Ecto neural progenitor cell (in vitro differentiated cells): ENCODE results near the gene ZNF429.
"Not testable (repeated sequence)": the region's sequence is repeated elsewhere in the genome, so short reads cannot be mapped to it uniquely, and the experiment has no call there.

Experiments
- DNase-seq: peaks from one replicate; pipeline ENCODE4 v3.0.0-alpha.2; 2018; ENCODE audit warnings: low spot score

The ZNF429 gene

DNA sequence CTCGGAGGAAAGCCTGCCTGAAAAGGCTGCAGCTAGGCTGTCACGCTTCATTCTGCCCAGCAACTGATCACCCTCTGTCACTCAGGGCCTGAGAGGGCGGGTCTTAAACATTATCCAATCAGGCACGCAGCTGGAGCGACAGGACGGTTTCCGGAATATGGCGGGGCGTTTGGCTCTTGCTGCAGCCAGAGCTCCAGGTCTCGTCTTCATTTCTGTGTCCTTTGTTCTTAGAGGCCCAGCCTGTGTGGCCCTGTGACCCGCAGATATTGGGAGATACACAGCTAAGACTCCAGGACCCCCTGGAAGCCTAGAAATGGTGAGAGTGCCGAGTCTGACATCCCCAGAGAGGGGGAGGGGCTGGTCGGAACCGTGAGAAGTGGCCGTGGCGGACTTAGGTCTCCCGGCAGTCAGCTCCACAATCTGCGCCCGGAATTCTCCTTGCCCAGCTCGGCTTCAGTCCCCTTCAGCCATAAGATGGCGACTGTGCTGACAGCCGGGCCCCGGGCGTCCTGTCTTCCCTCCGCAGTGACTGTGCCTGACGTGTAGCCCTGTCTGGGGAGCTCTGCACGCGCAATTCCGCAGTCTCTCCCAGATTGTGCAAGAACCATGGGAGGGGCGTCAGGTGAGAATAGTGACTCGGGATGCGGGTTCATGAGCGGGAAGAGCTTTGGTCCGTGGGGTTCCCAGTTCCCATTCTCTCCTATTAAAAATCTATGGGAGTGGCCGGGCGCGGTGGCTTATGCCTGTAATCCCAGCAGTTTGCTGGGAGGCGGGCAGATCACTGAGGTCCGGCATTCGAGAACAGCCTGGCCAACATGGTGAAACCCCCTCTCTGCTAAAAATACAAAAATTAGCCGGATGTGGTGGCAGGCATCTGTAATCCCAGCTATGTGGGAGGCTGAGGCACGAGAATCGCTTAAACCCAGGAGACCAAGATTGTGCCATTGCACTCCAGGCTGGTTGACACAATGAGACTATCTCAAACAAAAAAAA lies at the start of gene ZNF429:
ZNF429 (plus strand) TSS at position 144 of the 993 bp plus-strand sequence; CDS start at position 314, 170 bp downstream.
- peak; percentile 91 for DNase-seq

DNA sequence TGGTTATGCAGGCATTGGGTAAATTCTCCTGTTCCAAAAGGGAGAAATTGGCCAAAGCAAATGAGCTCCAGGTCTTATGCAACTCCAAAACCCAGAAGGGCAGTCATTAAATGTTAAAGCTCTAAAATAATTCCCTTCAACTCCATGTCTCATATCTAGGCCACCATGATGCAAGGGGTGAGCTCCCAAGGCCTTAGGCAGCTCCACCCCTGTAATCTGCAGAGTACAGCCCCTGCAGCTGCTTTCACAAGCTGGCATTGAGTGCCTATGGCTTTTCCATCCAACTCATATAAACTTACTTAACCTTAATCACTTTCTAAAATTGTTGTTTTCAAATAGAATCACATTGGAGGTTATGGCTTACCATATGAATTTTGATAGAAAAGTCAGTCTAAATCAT lies 44.7 kb upstream of the ZNF429 start:
- DNase-seq = no peak

DNA sequence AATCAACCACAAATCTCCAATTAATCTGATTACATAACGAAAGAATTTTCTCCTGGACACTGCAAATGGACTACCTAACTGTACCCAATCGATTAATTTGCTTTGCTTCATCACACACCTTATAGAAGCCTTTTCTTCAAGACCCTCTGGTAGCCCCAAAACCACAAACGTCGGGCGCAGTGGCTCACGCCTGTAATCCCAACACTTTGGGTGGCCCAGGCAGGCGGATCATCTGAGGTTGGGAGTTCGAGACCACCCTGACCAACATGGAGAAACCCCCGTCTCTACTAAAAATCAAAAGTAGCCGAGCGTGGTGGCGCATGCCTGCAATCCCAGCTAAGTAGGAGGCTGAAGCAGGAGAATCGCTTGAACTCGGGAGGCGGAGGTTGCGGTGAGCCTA lies 42.9 kb upstream of the ZNF429 start:
- no peak for DNase-seq

DNA sequence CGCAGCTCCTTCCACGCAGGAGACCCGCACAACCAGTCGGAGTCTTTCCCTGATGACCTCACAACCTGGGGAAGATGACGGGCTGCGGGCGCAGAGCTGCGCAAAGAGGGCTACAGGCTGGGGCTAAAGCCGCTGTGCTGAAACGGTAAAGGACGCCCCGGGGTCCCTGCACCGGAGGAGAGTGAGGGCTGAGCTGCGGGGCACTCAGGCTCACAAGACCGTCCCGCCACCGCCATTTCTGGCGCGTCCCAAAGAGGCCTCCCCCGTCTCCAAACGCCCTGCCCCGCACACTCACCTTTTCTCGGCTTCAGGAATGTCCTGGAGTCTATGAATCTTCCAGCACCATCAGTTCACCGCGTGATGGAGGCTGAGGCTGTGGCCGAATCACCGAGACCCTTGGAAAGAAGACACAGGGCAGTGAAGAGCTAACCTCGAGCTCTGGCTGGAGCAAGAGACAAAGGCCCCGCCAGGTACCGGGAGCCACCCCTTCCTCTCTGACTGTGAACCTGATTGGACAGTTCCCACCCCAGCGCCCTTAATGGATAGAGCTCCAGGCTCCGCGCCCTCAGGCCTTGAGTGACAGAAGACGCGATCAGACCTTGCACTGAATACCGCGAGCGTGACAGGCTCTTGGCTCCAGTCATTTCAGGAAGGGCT lies 41.8 kb upstream of the ZNF429 start:
- peak; percentile 86 for DNase-seq

DNA sequence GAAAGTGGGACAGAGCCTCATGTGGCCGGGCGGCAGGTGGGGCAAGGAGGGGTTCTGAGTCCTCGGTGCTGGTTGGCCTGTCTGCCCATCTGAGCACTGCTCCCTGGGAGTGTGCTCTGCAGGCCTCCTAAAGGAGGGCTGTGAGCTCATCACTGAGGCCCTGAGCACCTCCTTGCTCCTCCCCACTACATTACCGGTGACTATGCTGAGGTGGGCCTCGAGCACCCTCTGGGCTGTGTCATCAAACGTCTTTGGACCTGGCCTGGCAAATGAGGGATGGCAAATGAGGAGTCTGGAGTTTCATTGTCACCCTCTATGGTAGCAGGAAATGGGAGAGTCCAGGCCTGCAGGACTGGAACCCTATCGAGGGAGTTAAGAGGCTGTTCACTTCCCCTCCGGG lies 38.8 kb upstream of the ZNF429 start:
- no peak for DNase-seq

DNA sequence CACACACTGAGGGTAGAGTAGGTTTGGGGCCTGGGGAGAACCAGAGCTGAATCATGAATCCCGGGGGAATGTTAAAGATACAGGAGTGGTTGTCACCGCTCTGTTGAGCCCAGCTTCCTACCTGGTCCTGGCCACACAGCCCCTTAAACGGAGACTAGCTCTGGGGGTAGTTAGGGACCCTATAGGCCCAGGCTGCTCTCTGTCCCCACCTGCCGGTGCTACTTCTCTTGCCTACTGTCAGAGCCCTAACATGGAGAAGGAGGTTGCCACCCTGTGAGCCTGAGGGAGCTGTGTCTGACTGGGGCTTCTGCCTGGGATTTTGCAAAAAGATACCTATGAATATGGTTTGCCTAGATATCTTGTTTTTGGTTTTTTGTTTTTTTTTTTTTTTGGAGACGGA lies 36.6 kb upstream of the ZNF429 start:
- DNase-seq = no peak

DNA sequence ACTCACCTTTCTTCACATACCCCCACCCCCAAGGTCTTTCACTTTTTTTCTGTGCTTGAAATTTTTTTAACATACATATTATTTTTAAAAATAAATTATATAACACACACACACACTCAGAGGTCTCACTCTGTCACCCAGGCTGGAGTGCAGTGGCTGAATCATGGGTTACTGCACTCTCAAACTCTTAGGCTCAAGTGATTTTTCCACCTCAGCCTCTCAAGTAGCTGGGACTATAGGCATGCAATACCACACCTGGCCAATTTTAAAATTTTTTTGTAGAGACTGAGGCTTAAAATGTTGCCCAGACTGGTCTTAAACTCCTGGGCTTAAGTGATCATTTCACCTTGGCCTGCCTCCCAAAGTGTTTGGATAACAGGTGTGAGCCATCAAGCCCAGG lies 32.9 kb upstream of the ZNF429 start:
- no peak for DNase-seq

DNA sequence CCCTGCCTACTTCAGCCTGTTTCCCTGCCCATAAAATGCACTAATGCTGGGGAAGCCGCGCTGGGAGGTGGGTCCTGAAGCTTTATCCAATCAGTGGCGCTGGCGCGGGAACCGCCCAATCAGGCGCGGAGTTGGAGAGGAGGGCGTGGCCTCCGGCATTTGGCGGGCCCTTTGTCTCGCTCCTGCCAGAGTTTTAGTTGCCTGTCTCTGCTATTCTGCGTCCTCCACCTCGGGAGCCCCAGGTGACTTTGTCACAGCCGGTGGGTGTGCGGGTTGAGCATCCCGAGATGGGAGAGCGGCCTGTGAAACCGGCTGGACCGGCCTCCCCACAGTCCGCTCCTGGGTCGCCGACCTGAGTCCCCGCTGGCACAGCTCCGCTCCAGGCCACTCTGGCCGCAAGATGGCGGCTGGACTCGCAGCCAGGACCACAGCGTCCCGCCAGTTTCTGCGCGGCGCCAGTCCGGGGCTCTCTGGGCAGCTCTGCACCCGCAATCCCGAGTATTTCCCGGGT lies 30.7 kb upstream of the ZNF429 start:
- peak; percentile 95 for DNase-seq

DNA sequence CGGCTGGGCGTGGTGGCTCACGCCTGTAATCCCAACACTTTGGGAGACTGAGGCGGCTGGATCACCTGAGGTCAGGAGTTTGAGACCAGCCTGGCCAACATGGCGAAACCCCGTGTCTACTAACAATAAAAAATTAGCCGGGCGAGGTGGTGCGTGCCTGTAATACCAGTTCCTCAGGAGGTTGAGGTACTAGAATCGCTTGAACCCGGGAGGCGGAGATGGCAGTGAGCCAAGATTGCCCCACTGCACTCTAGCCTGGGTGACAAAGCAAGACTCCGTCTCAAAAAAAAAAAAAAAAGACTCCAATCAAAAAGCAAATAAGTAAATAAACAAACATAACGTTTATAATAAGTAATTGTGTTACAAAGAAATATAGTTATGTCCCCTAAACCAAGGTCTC lies 23.0 kb upstream of the ZNF429 start:
- DNase-seq = not testable (repeated sequence)

DNA sequence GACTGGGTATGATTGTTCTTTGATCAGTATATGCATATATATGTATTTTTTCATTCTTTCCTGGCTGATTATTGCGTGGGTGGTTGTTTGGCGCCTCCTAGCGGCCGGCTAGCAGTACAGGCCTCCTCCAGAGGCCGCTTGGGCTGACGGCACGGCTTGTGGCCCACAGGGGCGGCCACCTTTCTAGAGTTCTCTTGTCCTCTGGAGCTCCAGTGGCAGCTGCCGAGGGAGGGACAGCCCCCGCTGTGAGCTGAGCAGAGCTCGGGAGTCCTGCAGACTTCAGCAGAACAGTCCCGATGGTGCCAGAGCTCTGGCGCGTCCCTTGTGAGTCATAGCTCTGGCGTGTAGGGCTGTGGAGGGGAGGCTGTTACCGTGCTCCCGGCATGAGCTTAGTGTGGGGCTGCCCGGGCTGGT lies 22.5 kb upstream of the ZNF429 start:
- no peak for DNase-seq

DNA sequence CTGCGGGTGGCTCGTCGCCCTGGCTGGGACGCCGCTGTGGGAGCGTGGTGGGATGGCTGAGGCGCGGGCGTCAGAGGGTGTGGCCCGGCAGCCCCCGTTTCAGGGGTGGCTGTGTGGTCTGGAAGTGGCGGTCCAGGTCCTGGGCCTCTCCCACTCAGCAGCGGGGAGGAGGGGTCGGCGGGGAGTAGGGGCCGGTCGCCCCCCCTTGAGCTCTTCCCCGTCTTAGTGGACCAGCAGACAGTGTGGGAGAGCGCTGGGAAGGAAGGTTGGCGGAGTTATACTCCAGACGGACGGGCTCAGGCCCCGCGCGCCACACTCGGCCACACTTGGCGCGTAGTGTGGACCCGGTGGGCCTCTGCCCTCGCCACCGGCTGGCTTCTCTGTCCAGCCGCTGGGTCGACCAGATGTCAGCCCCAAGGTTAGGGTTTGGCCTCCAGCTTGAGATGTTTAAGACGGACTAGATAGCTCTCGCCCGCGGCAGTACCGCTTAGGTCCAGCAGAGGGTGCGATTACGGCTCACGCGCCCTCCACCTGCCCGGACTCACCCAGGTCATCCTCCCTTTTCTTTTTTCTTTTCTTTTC lies 21.7 kb upstream of the ZNF429 start:
- no peak for DNase-seq

DNA sequence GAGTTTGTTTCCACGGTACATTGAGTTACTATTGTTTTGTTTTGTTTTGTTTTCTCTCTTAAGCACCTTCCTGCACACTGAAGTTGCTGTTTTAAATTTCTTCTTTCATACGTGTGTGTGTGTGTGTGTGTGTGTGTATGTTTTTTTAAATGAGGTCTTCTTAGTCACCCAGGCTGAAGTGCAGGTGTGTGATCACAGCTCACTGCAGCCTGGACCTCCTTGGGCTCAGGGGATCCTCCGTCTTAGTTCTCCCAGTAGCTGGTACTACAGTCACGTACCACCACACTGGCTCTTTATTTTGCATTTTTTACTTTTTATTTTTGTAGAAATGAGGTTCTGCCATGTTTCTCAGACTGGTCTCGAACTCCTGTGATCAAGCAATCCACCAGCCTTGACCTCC lies 20.8 kb upstream of the ZNF429 start:
- no peak for DNase-seq

DNA sequence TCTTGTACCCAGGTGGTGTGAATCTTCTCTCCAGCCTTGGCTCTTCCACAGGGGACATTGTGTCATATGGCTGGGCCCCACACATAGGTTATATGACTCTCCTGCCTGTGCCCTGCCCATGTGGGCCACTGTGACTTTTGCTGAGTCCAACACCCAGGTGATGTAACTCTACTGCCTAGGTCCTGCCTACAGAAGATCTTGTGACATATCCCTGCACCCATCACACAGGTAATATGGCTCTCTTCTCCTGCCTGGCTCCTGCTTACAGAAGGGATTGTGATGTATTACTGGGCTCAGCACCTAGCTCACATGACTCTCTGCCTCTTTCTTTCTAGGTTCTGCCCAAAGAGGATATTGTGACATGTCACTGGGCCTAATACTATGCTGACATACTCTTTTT lies 19.5 kb upstream of the ZNF429 start:
- DNase-seq = no peak

DNA sequence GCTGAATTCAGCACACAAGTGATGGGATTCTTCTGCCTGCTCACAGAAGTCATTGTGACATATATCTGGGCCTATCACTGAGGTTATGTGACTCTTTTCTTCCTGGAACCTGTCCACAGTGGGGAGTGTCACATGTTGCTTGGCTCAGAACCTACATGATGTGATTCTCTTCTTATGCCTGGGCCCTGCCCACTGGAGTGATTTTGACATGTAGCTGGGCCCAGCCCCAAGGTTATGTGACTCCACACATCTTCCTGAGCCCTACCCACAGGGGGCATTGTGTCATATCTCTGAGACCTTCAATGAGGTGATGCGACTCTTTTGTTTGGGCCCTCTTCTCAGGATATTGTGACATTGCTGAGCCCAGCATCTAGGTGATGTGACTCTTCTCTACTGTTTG lies 17.4 kb upstream of the ZNF429 start:
- no peak for DNase-seq

DNA sequence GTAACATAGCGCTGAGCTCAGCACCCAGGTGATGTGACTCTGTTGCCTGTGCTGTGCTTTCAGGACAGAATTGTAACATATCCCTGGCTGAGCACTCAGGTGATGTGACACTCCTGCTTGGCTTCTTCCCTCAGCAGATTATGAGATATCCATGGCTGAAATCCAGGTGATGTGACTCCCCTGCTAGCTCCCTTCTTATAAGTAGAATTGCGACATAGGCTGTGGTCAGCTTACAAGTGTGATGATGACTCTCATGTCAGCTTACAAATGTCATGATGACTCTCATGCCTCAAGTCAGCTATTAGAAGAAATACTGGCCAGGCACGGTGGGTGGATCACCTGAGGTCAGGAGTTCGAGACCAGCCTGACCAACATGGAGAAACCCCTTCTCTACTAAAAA lies 14.3 kb upstream of the ZNF429 start:
- DNase-seq = no peak

DNA sequence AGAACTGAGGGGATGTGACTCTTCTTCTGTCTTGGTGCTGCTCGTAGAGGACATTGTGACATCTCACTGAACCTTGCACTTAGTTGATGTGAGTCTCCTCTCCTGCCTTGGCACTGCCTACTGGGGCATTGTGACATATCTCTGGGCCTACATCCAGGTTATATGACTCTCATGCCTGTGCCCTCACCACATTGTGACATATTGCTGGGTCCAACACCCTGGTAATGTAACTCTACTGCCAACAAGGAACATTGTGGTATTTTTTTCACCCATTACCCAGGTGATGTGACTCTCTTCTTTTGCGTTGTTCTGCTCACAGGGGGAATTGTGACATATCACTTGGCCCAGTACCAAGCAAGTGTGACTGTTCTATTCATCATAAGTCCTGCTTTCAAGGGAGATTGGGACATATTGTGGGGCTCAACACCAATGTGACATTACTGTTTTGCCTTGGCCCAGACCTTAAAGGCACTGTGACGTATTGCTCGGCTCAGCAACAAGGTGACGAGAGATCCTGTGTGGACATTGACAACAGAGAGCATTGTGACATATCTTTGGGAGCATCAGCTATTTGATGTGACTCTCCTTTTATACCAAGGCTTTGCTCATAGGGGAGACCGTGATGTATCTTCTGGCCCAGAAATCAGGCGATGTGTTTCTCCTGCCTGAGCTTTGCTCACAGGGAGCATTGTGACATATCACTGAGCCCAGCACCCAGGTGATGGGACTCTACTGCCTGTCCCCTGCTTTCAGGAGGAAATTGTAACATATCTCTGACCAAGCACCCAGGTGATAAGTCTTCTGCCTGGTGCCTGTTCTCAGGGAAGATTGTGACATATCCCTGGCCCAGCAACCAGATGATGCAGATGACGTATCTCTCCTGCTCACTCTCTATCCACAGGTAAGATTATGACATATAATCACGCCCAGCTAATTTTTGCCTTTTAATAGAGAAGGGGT lies 12.2 kb upstream of the ZNF429 start:
- DNase-seq = no peak

DNA sequence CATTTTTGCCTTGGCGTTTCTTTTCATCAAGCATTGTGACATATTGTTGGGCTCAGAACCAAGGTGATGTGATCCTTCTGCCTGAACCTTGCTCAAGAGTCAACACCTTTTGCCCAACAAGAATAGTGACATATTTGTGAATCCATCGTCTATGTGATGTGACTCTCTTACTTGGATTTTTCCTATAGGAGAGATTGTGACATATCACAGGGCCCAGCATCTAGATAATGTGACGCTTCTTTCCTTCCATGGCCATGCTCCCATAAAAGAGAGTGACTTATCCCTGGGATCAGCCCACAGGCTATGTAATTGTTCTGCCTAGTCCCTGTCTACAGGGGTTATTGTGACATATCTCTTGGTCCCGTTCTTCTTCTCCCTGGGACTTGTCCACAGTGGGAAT lies 8.5 kb upstream of the ZNF429 start:
- no peak for DNase-seq

DNA sequence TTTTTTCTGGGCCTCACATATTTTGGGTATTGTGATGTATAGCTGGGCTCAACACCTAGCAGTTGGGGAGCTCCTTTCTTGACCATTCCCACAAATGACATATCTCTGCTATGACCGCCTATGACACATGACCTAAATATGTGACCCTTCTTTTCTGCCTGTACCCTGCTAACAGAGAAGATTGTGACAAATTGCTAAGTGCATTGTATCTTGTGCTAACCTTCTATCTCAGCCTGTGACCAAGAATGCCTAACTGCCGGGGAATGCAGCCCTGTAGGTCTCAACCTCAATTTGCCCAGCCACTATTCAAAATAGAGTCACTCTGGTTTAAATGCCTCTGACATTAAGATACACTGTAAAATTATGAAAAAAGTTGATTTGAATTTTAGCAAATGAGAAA lies 6.8 kb upstream of the ZNF429 start:
- no peak for DNase-seq

DNA sequence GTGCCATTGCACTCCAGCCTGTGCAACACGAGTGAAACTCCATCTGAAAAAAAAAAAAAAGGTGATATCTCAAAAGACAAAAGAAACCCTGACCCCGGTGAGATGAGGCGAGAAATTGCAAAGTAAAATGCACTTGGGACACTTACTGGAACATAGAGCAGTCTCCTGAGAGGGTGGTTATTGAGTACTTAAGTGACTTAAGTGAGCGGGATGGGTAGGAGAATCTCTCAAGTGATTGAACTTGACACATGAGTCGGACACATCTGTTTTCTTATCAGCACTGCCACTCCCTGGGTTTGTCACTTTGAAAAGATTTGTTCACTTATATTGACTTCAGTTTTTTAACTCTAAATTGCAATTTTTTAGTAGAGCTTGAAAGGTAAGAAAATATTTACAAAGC lies 2.8 kb downstream of the ZNF429 start:
- no peak for DNase-seq

DNA sequence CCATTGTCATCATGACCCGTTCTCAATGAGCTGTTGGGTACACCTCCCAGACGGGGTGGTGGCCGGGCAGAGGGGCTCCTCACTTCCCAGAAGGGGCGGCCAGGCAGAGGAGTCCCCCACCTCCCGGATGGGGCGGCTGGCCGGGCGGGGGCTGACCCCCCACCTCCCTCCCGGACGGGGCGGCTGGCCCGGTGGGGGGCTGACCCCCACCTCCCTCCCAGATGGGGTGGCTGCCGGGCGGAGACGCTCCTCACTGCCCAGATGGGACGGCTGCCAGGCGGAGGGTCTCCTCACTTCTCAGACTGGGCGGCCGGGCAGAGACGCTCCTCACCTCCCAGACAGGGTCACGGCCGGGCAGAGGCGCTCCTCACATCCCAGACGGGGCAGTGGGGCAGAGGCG lies 5.7 kb downstream of the ZNF429 start:
- DNase-seq = not testable (repeated sequence)

DNA sequence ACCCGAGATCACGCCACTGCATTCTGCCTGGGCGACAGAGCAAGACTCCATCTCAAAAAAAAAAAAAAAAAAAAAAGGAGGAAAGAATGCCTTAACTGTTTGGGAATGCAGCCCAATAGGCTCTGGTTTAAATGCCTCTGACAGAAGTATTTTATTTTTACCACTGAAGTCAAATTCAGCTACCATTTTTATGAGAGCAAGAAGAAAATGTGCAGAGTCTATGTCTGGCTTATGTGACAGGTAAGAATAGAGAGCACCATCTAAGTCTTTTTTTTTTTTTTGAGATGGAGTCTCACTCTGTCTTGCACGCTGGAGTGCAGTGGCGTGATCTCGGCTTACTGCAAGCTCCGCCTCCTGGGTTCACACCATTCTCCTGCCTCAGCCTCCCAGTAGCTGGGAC lies 7.2 kb downstream of the ZNF429 start:
- not testable (repeated sequence) for DNase-seq

DNA sequence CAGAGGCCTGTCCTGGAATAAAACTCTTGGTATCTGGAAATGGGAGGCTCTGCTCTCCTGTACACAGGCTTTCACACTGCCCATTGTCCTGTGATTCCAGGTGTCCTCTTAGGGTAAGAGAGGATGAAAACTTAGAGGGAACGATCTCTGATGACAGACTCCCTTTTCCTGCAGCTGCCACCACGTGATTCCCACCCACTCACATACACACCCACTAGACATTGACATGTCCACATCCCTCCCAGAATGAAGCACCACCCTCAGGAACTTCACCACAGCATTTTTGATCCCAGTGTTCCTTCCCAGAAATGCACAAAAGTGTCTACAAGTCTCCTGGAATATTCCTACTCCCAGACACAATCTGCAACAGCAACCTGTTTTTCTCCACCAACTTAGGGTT lies 8.2 kb downstream of the ZNF429 start:
- DNase-seq = no peak
